Thyroid gland (tissue), 4 donors: Measurements from ENCODE around the gene LEF1.

Experiments
- POLR2A ChIP-seq, 2 donors: fragments of 450-650 bp; IDR thresholded peaks; one replicate each; pipeline ENCODE4 v1.6.1; 2017; ENCODE audit warnings: antibody characterized with exemption in 2 of 2, mild to moderate bottlenecking in 2 of 2, moderate library complexity in 1 of 2
- TF ChIP-seq, protein P1 (sequence below), 6 experiments: fragments of 200-600 bp in 3 of 6; fragments of 450-650 bp in 3 of 6; sonication (generic) in 3 of 6; IDR thresholded peaks; one replicate each; pipeline ENCODE4 v1.5.1; 2016 to 2019; ENCODE audit warnings: antibody characterized with exemption in 6 of 6, mild to moderate bottlenecking in 2 of 6, inconsistent platforms in 1 of 6, moderate library complexity in 1 of 6

GRCh38 chr4:108115168-108115526, 53.6 kb downstream of the LEF1 start:
- TF ChIP-seq, protein P1, sequence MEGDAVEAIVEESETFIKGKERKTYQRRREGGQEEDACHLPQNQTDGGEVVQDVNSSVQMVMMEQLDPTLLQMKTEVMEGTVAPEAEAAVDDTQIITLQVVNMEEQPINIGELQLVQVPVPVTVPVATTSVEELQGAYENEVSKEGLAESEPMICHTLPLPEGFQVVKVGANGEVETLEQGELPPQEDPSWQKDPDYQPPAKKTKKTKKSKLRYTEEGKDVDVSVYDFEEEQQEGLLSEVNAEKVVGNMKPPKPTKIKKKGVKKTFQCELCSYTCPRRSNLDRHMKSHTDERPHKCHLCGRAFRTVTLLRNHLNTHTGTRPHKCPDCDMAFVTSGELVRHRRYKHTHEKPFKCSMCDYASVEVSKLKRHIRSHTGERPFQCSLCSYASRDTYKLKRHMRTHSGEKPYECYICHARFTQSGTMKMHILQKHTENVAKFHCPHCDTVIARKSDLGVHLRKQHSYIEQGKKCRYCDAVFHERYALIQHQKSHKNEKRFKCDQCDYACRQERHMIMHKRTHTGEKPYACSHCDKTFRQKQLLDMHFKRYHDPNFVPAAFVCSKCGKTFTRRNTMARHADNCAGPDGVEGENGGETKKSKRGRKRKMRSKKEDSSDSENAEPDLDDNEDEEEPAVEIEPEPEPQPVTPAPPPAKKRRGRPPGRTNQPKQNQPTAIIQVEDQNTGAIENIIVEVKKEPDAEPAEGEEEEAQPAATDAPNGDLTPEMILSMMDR (IDR thresholded peaks at IDR 0.05): no peak
- TF ChIP-seq POLR2A (IDR thresholded peaks at IDR 0.05): no peak
